Measurements from ENCODE around the gene BCL2A1.
"Not testable (repeated sequence)": the region's sequence is repeated elsewhere in the genome, so short reads cannot be mapped to it uniquely, and the experiment has no call there.

- TF ChIP-seq POLR2A (IDR thresholded peaks at IDR 0.05) = not testable (repeated sequence)
- TF ChIP-seq, protein P1, sequence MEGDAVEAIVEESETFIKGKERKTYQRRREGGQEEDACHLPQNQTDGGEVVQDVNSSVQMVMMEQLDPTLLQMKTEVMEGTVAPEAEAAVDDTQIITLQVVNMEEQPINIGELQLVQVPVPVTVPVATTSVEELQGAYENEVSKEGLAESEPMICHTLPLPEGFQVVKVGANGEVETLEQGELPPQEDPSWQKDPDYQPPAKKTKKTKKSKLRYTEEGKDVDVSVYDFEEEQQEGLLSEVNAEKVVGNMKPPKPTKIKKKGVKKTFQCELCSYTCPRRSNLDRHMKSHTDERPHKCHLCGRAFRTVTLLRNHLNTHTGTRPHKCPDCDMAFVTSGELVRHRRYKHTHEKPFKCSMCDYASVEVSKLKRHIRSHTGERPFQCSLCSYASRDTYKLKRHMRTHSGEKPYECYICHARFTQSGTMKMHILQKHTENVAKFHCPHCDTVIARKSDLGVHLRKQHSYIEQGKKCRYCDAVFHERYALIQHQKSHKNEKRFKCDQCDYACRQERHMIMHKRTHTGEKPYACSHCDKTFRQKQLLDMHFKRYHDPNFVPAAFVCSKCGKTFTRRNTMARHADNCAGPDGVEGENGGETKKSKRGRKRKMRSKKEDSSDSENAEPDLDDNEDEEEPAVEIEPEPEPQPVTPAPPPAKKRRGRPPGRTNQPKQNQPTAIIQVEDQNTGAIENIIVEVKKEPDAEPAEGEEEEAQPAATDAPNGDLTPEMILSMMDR (IDR thresholded peaks at IDR 0.05) = not testable (repeated sequence)
Observed at GRCh38 chr15:80011041-80011523, 40.1 kb upstream of the BCL2A1 start.
